Measurements from ENCODE around the gene HSPB6.

The HSPB6 gene

GRCh38 chr19:35755131-35755549, 1.7 kb downstream of the HSPB6 start:
- H2AFZ ChIP-seq (ENCODE audit: low read depth, low read length, severe bottlenecking), result no peak overlapping the region
- H3K79me2 ChIP-seq (ENCODE audit: insufficient read depth, low read length), result peaks cover 16% of the 10 kb centered on the region
- no peak overlapping the region for H3K27ac ChIP-seq (ENCODE audit: low read depth, low read length)
- no peaks in the 10 kb centered on the region for H3F3A ChIP-seq (ENCODE audit: insufficient read depth)
- H3K9me3 ChIP-seq (ENCODE audit: insufficient read depth, low read length), result no peaks in the 10 kb centered on the region
- no peak overlapping the region for H3K9ac ChIP-seq (ENCODE audit: low read length)
- no peaks in the 10 kb centered on the region for H3K27me3 ChIP-seq (ENCODE audit: low read length)
- no peaks in the 10 kb centered on the region for H3K36me3 ChIP-seq (ENCODE audit: low read length)
- no peak overlapping the region for H3K4me3 ChIP-seq (ENCODE audit: insufficient read depth, low read length, poor library complexity, severe bottlenecking)
- no peaks in the 10 kb centered on the region for H3K9me2 ChIP-seq (replicated peaks; ENCODE audit: insufficient read depth, low read length)
- H3K4me2 ChIP-seq (ENCODE audit: low read depth, low read length, poor library complexity, severe bottlenecking), result no peak overlapping the region
- TF ChIP-seq EZH2phosphoT487 (conservative IDR thresholded peaks at IDR 0.05; ENCODE audit: low read length), result no peak
- TF ChIP-seq CTCF (IDR thresholded peaks at IDR 0.05; ENCODE audit: insufficient read depth, low read length, poor library complexity, severe bottlenecking), result no peak
- no peaks in the 10 kb centered on the region for H4K20me1 ChIP-seq (ENCODE audit: low read depth, low read length)

GRCh38 chr19:35754370-35755130, 2.3 kb downstream of the HSPB6 start:
- Histone ChIP-seq H3K79me2 (ENCODE audit: insufficient read depth, low read length) (peaks cover 10% of the 10 kb centered on the region), H3K4me3 (ENCODE audit: insufficient read depth, low read length, poor library complexity, severe bottlenecking) (no peak overlapping the region), H3K27me3 (ENCODE audit: low read length) (no peaks in the 10 kb centered on the region), H3K36me3 (ENCODE audit: low read length) (no peaks in the 10 kb centered on the region), H3K4me2 (ENCODE audit: low read depth, low read length, poor library complexity, severe bottlenecking) (no peak overlapping the region), H3K9ac (ENCODE audit: low read length) (no peak overlapping the region), H4K20me1 (ENCODE audit: low read depth, low read length) (no peaks in the 10 kb centered on the region), H3K9me3 (ENCODE audit: insufficient read depth, low read length) (no peaks in the 10 kb centered on the region), H2AFZ (ENCODE audit: low read depth, low read length, severe bottlenecking) (no peak overlapping the region), H3K9me2 (replicated peaks; ENCODE audit: insufficient read depth, low read length) (no peaks in the 10 kb centered on the region), H3F3A (ENCODE audit: insufficient read depth) (no peaks in the 10 kb centered on the region), H3K27ac (ENCODE audit: low read depth, low read length) (no peak overlapping the region)
- no peak for TF ChIP-seq EZH2phosphoT487 (conservative IDR thresholded peaks at IDR 0.05; ENCODE audit: low read length)
- no peak for TF ChIP-seq CTCF (IDR thresholded peaks at IDR 0.05; ENCODE audit: insufficient read depth, low read length, poor library complexity, severe bottlenecking)

GRCh38 chr19:35753634-35754369, 3.0 kb downstream of the HSPB6 start:
- no peak overlapping the region for H3K4me3 ChIP-seq (ENCODE audit: insufficient read depth, low read length, poor library complexity, severe bottlenecking)

More at GRCh38 chr19:35753634-35754369, 3.0 kb downstream of the HSPB6 start:
- TF ChIP-seq EZH2phosphoT487 (conservative IDR thresholded peaks at IDR 0.05; ENCODE audit: low read length) (no peak), CTCF (IDR thresholded peaks at IDR 0.05; ENCODE audit: insufficient read depth, low read length, poor library complexity, severe bottlenecking) (no peak)
- H3K9me2 ChIP-seq (replicated peaks; ENCODE audit: insufficient read depth, low read length), result no peaks in the 10 kb centered on the region
- no peaks in the 10 kb centered on the region for H3K27me3 ChIP-seq (ENCODE audit: low read length)
- H3K36me3 ChIP-seq (ENCODE audit: low read length), result no peaks in the 10 kb centered on the region
- H3K9ac ChIP-seq (ENCODE audit: low read length), result no peak overlapping the region
- H3F3A ChIP-seq (ENCODE audit: insufficient read depth), result no peaks in the 10 kb centered on the region
- no peaks in the 10 kb centered on the region for H3K9me3 ChIP-seq (ENCODE audit: insufficient read depth, low read length)
- no peak overlapping the region for H2AFZ ChIP-seq (ENCODE audit: low read depth, low read length, severe bottlenecking)
- H3K79me2 ChIP-seq (ENCODE audit: insufficient read depth, low read length), result peaks cover 6% of the 10 kb centered on the region
- no peaks in the 10 kb centered on the region for H4K20me1 ChIP-seq (ENCODE audit: low read depth, low read length)
- H3K4me2 ChIP-seq (ENCODE audit: low read depth, low read length, poor library complexity, severe bottlenecking), result no peak overlapping the region
- H3K27ac ChIP-seq (ENCODE audit: low read depth, low read length), result no peak overlapping the region

Data from SU-DHL-6 (cell line).